HL-60 (cell line): ENCODE data around the gene SMURF1.

Experiments used
- DNase-seq, 2 experiments: peaks; one replicate each; pipeline ENCODE4 v3.0.0-alpha.2; 2010 to 2020; ENCODE audit warnings: low read depth in 1 of 2, low spot score in 1 of 2
- H3K27ac ChIP-seq: fragments of 250-450 bp; sonication (Bioruptor Pico); replicated peaks from 2 replicates; pipeline ENCODE4 v1.5.1; 2020; ENCODE audit warnings: mild to moderate bottlenecking, moderate library complexity
- H3K27me3 ChIP-seq: fragments of 250-450 bp; sonication (Bioruptor Pico); 2 replicates; pipeline ENCODE4 v1.5.1; 2021; ENCODE audit warnings: mild to moderate bottlenecking, moderate library complexity; ENCODE audit not compliant: insufficient read depth, poor library complexity, severe bottlenecking
- H3K4me3 ChIP-seq: replicated peaks from 2 replicates; pipeline ENCODE4 v1.5.1; 2011; ENCODE audit warnings: mild to moderate bottlenecking, control low read depth, low read length; ENCODE audit not compliant: insufficient read depth
- CTCF ChIP-seq: IDR thresholded peaks from one replicate; pipeline ENCODE4 v1.5.1; 2011; ENCODE audit warnings: low read length, control low read depth, inconsistent platforms; ENCODE audit not compliant: insufficient read depth
- GABPA ChIP-seq: IDR thresholded peaks from 2 replicates; pipeline ENCODE4 v1.6.1; 2012; ENCODE audit warnings: low read depth
- POLR2AphosphoS5 ChIP-seq: IDR thresholded peaks from 2 replicates; pipeline ENCODE4 v1.6.1; 2012; ENCODE audit warnings: low read depth
- REST ChIP-seq: IDR thresholded peaks from 2 replicates; pipeline ENCODE4 v1.6.1; 2012; ENCODE audit warnings: low read depth; ENCODE audit not compliant: insufficient replicate concordance
- SPI1 ChIP-seq: IDR thresholded peaks from 2 replicates; pipeline ENCODE4 v1.6.1; 2012; ENCODE audit warnings: low read depth, mild to moderate bottlenecking, borderline replicate concordance

Gene SMURF1

GRCh38 chr7:99122762-99123161, 21.1 kb downstream of the SMURF1 start:
- no peak overlapping the region for H3K27ac ChIP-seq
- no peak overlapping the region for H3K4me3 ChIP-seq
- no peaks in the 10 kb centered on the region for H3K27me3 ChIP-seq
- no peak for TF ChIP-seq CTCF
- no peak for TF ChIP-seq SPI1
- no peak for TF ChIP-seq GABPA
- no peak for TF ChIP-seq REST
- no peak for TF ChIP-seq POLR2AphosphoS5
- no peak for DNase-seq

- DNase-seq = no peak
- H3K27me3 ChIP-seq = no peaks in the 10 kb centered on the region
- no peak overlapping the region for H3K4me3 ChIP-seq
- H3K27ac ChIP-seq = no peak overlapping the region; the same call in 1 of the 2 replicates
- TF ChIP-seq SPI1 (no peak), REST (no peak), GABPA (no peak), CTCF (no peak), POLR2AphosphoS5 (no peak)
These were observed 22.3 kb downstream of the SMURF1 start for GRCh38 chr7:99121496-99122021.

GRCh38 chr7:99120916-99121315, 23.0 kb downstream of the SMURF1 start:
- Histone ChIP-seq H3K27ac (peak overlapping the region; percentile 42; the same call in 1 of the 2 replicates), H3K4me3 (no peak overlapping the region)
- no peak for TF ChIP-seq SPI1
- TF ChIP-seq REST = no peak

GRCh38 chr7:99120501-99120900, 23.4 kb downstream of the SMURF1 start:
- Histone ChIP-seq H3K27me3 (no peaks in the 10 kb centered on the region), H3K4me3 (no peak overlapping the region)
- TF ChIP-seq POLR2AphosphoS5 (no peak), GABPA (no peak), SPI1 (peak; percentile 34; the same call in 1 of the 2 replicates)

More at GRCh38 chr7:99120916-99121315, 23.0 kb downstream of the SMURF1 start:
- DNase-seq = no peak
- H3K27me3 ChIP-seq = no peaks in the 10 kb centered on the region

More at GRCh38 chr7:99120501-99120900, 23.4 kb downstream of the SMURF1 start:
- DNase-seq = peak in 1 of 2 experiments; percentile 51
- peak overlapping the region; percentile 46 for H3K27ac ChIP-seq
